Measurements from ENCODE around the gene GALNS.
"Not testable (repeated sequence)": the region's sequence is repeated elsewhere in the genome, so short reads cannot be mapped to it uniquely, and the experiment has no call there.

Gene GALNS

DNA sequence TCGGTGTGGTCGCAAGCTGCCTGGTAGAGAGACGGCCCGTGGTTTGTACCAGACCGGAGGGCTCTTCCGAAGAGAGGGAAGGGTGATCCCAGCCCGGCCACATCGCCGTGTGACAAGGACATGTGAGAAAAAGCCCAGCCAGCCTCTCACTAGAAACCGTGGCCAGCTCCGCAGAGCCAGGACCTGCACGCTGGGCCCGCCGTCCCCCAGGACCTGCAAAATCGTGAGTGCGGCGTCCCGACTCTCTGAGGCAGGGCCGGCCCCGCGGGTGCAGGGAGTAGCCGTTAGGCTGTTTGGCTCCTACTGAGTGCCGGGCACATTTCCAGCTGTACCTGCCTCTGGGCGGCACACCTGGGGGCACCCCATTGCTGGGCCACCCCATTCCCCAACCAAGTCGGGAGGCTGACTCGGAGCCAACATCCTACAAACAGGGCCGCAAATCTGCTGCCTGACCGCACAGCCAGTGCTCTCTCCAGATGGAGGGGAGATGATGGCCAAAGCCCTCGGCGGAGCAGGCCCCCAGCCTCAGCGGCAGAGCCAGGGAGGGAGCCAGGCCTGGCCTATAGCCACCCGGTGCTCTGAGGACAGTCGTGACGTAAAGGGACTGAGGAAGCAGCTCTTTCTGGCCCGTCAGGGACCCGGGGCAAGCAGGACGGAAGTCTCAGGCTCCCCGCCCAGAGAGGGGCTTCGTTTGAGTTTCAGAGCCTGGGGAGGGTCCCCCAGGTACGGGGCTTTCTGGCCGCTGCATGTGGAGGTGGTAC lies 43.3 kb upstream of the GALNS start:
- FAIRE-seq: no peak
- no peak for DNase-seq (ENCODE audit: insufficient read length, low spot score)
- TF ChIP-seq TAF1 (IDR thresholded peaks at IDR 0.05; ENCODE audit: low read depth, low read length): no peak
- TF ChIP-seq POLR2A (IDR thresholded peaks at IDR 0.05; ENCODE audit: low read depth, low read length): no peak
- no peak for TF ChIP-seq POLR2AphosphoS5 (IDR thresholded peaks at IDR 0.05; ENCODE audit: low read depth, low read length)
- no peak for TF ChIP-seq POU2F2 (IDR thresholded peaks at IDR 0.05; ENCODE audit: low read depth, low read length)
- TF ChIP-seq PAX5 (IDR thresholded peaks at IDR 0.05; ENCODE audit: insufficient read depth, low read length, severe bottlenecking): no peak
- TF ChIP-seq SPI1 (IDR thresholded peaks at IDR 0.05; ENCODE audit: low read depth, low read length): no peak

DNA sequence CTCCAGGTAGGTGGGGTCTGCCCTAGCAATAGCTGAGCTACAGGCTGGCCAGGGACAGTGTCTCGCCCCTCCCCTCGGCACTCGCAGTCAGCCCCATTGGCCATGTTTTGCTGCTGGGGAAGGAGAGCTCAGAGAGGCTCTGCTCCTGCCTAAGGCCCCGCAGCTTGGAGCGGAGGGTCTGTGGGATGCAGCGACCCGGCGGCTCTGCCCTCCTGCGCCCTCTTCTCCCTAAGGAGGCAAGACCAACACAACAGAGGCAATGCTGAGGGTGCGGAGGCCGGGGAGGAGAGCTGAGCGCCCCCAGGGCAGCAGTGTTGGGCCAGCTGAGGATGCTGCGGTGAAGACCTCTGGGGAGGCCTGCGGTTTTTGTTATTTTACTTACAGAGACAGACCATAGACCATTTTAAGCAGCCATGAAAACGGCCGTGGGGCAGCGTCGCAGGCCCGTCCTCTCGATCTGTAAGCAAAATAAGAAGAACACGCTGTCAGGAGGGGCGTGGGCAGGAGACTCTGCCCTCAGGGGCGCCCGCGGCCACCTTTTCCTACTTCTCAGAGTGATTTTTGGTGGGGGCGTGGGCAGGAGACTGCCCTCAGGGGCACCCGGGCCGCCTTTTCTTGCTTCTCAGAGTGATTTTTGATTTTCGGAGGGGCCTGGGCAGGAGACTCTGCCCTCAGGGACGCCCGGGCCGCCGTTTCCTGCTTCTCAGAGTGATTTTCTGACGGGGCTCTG lies 41.1 kb upstream of the GALNS start:
- FAIRE-seq (no peak), DNase-seq (ENCODE audit: insufficient read length, low spot score) (no peak)
- TF ChIP-seq POLR2AphosphoS5 (IDR thresholded peaks at IDR 0.05; ENCODE audit: low read depth, low read length): no peak
- no peak for TF ChIP-seq SPI1 (IDR thresholded peaks at IDR 0.05; ENCODE audit: low read depth, low read length)
- TF ChIP-seq PAX5 (IDR thresholded peaks at IDR 0.05; ENCODE audit: insufficient read depth, low read length, severe bottlenecking): no peak
- TF ChIP-seq TAF1 (IDR thresholded peaks at IDR 0.05; ENCODE audit: low read depth, low read length): no peak
- TF ChIP-seq POLR2A (IDR thresholded peaks at IDR 0.05; ENCODE audit: low read depth, low read length): no peak
- TF ChIP-seq POU2F2 (IDR thresholded peaks at IDR 0.05; ENCODE audit: low read depth, low read length): no peak

DNA sequence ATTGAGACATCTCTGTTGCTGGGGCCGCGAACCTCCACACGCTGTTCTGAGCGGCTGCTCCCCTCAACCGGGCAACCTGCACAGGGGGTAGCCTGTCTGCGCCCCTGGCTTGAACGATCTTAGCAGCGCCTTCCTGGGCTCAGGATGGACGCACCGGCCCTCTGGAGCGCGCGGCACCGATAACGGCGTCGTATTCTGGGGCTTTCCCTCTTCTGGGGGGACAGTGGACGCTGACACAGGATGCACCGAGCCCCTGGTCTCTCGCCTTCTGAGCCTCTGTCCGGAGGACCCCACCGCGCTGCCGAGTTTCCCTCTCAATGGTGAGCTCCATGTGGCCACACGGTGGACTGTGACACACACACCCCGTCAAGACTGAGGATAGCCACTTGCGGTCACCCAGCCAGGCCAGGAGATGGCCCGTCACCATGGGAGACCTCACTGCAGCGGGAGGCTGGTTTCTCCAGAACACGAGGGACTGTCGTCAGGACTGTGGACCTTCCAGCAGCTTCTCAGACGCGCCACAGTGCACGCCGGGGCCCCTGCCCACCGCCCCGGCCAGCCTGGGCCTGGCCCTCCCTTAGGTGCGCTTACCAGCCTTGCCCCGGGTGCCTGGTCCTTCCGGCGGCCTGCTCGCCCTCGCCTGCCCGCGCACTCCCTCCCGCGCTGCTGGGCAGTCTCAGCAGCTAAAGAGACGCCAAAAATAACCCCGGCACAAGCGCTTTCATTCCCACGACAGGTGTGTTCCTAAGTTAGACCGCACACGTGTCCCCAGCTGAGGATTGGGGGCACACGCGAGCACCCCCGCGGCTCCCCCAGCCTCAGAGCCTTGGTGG lies 39.7 kb upstream of the GALNS start:
- no peak for TF ChIP-seq POU2F2 (IDR thresholded peaks at IDR 0.05; ENCODE audit: low read depth, low read length)
- no peak for TF ChIP-seq POLR2AphosphoS5 (IDR thresholded peaks at IDR 0.05; ENCODE audit: low read depth, low read length)
- no peak for TF ChIP-seq POLR2A (IDR thresholded peaks at IDR 0.05; ENCODE audit: low read depth, low read length)
- no peak for TF ChIP-seq TAF1 (IDR thresholded peaks at IDR 0.05; ENCODE audit: low read depth, low read length)
- TF ChIP-seq PAX5 (IDR thresholded peaks at IDR 0.05; ENCODE audit: insufficient read depth, low read length, severe bottlenecking): no peak
- TF ChIP-seq SPI1 (IDR thresholded peaks at IDR 0.05; ENCODE audit: low read depth, low read length): no peak
- DNase-seq (ENCODE audit: insufficient read length, low spot score) (no peak), FAIRE-seq (no peak)

GRCh38 chr16:88895335-88895734 lies 38.6 kb upstream of the GALNS start:
- no peak for DNase-seq (ENCODE audit: insufficient read length, low spot score)
- no peak for FAIRE-seq
- TF ChIP-seq PAX5 (IDR thresholded peaks at IDR 0.05; ENCODE audit: insufficient read depth, low read length, severe bottlenecking) (no peak), SPI1 (IDR thresholded peaks at IDR 0.05; ENCODE audit: low read depth, low read length) (no peak), POU2F2 (IDR thresholded peaks at IDR 0.05; ENCODE audit: low read depth, low read length) (no peak), POLR2A (IDR thresholded peaks at IDR 0.05; ENCODE audit: low read depth, low read length) (no peak), TAF1 (IDR thresholded peaks at IDR 0.05; ENCODE audit: low read depth, low read length) (no peak), POLR2AphosphoS5 (IDR thresholded peaks at IDR 0.05; ENCODE audit: low read depth, low read length) (no peak)

GRCh38 chr16:88894681-88895300 lies 38.0 kb upstream of the GALNS start:
- TF ChIP-seq SPI1 (IDR thresholded peaks at IDR 0.05; ENCODE audit: low read depth, low read length) (no peak), POU2F2 (IDR thresholded peaks at IDR 0.05; ENCODE audit: low read depth, low read length) (no peak), POLR2A (IDR thresholded peaks at IDR 0.05; ENCODE audit: low read depth, low read length) (no peak), PAX5 (IDR thresholded peaks at IDR 0.05; ENCODE audit: insufficient read depth, low read length, severe bottlenecking) (no peak)
- FAIRE-seq (no peak), DNase-seq (ENCODE audit: insufficient read length, low spot score) (peak; percentile 62)

- not testable (repeated sequence) for DNase-seq (ENCODE audit: insufficient read length, low spot score)
Observed at GRCh38 chr16:88894266-88894665, 37.5 kb upstream of the GALNS start.

DNA sequence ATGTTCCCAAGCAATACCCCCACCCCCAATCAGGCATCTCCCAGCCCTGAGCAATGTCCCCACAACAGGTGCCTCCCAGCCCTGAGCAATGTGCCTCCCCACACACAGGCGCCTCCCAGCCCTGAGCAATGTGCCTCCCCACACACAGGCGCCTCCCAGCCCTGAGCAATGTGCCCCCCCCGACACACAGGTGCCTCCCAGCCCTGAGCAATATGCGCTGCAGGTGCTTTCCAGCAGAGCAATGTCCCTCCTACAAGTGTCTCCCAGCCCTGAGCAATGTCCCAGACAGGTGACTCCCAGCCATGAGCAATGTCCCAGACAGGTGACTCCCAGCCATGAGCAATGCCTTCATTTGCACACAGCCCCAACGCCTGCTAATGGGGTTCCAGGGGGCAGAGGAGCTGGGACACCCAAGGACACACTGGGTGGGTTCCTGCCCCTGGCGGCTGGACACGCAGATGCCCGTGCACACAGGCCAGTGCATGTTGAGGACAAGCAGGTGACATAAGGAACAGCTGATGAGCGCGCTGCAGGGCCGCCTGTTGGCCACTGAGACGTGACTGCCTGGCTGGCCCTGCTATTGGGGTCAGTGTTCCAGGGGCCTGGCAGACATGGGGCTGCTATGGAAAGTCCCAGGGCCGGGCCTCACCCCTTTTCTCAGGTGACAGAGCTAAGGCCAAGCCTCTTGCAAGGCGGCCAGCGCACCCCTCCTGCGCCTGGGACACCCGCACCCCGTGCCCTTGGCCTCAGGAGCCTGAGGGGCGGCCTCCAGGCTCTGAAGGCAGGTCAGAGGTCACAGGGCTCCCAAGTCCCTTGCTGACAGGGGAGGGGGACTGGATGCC lies 36.6 kb upstream of the GALNS start:
- TF ChIP-seq PAX5 (IDR thresholded peaks at IDR 0.05; ENCODE audit: insufficient read depth, low read length, severe bottlenecking) (no peak), POLR2A (IDR thresholded peaks at IDR 0.05; ENCODE audit: low read depth, low read length) (no peak), TAF1 (IDR thresholded peaks at IDR 0.05; ENCODE audit: low read depth, low read length) (no peak), POU2F2 (IDR thresholded peaks at IDR 0.05; ENCODE audit: low read depth, low read length) (no peak), SPI1 (IDR thresholded peaks at IDR 0.05; ENCODE audit: low read depth, low read length) (no peak), POLR2AphosphoS5 (IDR thresholded peaks at IDR 0.05; ENCODE audit: low read depth, low read length) (no peak)
- FAIRE-seq: peak; percentile 57
- no peak for DNase-seq (ENCODE audit: insufficient read length, low spot score)

More at GRCh38 chr16:88894266-88894665, 37.5 kb upstream of the GALNS start:
- not testable (repeated sequence) for FAIRE-seq

GRCh38 chr16:88892065-88892464 lies 35.3 kb upstream of the GALNS start:
- no peak for TF ChIP-seq POLR2AphosphoS5 (IDR thresholded peaks at IDR 0.05; ENCODE audit: low read depth, low read length)
- no peak for TF ChIP-seq SPI1 (IDR thresholded peaks at IDR 0.05; ENCODE audit: low read depth, low read length)
- TF ChIP-seq PAX5 (IDR thresholded peaks at IDR 0.05; ENCODE audit: insufficient read depth, low read length, severe bottlenecking): no peak
- TF ChIP-seq POLR2A (IDR thresholded peaks at IDR 0.05; ENCODE audit: low read depth, low read length): no peak
- TF ChIP-seq POU2F2 (IDR thresholded peaks at IDR 0.05; ENCODE audit: low read depth, low read length): no peak
- TF ChIP-seq TAF1 (IDR thresholded peaks at IDR 0.05; ENCODE audit: low read depth, low read length): no peak
- no peak for DNase-seq (ENCODE audit: insufficient read length, low spot score)
- FAIRE-seq: no peak
